CD4-positive, alpha-beta T cell treated with Interleukin-15 for 1 hour (primary cell): ENCODE measurements around the gene MT1G.
A peak's percentile ranks its signal among the peaks of the same experiment; 100 is the strongest.
"Not testable (repeated sequence)": the region's sequence is repeated elsewhere in the genome, so short reads cannot be mapped to it uniquely, and the experiment has no call there.

Experiments
- DNase-seq: peaks from one replicate; pipeline ENCODE4 v3.0.0-alpha.2; 2020

Gene MT1G

DNA sequence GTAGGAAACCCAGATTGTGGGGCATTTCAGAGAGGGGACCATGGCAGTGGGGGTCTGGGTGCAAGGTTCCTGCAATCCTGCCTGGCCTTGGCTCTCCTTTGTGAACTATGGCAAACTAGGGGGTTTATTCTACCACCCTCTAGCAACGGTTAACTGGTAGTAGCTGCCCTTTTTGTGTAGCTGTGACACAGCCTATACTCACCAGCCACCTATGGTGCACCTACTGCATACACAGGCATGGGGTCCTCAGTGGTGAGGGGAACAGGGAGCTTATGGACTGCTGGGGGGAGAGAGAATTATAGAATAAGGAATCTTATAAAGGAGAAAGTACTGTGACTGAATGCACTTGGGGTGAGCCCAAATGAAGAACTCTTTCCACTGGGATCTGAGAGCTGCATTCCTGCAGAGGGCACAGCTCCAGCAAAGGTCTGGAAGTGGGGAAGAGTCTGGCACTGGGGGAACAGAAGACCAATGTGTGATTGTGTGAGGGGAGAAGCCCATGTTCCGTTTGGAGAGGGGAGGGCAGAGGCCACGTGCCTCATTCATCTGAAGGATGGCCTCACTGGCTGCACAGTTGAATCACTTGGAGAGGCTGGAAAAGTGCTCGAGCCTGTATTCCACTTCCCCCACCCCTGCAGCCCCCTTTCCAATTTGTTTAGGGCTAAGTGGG is 16.5 kb upstream of the MT1G start:
- no peak for DNase-seq

DNA sequence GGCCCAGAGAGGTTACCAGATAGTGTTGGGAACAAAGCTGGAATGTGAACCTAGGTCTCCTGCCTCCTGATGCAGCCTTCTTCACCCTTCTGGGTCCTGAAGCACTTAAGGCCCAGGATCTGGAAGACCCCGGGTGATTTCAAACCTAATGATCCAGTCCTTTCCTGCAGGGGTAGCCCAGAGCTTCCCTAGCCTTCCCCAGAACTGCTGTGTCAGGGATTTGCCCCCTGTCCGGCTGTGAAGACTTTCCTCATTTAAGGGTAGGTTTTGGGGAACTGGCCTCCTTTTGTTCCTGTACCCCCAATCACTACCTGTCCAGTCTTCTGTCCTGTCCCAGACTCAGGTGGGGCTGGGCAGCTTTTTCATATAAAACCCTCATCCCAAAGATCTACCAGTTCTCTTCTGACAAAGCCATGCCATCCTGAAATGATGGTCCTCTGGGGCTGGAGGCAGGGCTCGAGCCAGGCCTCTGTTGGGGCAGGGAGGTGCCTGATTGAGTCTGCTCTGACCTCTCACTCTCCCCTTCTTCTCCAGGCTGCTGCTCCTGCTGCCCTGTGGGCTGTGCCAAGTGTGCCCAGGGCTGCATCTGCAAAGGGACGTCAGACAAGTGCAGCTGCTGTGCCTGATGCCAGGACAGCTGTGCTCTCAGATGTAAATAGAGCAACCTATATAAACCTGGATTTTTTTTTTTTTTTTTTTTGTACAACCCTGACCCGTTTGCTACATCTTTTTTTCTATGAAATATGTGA is 15.7 kb upstream of the MT1G start:
- no peak for DNase-seq

DNA sequence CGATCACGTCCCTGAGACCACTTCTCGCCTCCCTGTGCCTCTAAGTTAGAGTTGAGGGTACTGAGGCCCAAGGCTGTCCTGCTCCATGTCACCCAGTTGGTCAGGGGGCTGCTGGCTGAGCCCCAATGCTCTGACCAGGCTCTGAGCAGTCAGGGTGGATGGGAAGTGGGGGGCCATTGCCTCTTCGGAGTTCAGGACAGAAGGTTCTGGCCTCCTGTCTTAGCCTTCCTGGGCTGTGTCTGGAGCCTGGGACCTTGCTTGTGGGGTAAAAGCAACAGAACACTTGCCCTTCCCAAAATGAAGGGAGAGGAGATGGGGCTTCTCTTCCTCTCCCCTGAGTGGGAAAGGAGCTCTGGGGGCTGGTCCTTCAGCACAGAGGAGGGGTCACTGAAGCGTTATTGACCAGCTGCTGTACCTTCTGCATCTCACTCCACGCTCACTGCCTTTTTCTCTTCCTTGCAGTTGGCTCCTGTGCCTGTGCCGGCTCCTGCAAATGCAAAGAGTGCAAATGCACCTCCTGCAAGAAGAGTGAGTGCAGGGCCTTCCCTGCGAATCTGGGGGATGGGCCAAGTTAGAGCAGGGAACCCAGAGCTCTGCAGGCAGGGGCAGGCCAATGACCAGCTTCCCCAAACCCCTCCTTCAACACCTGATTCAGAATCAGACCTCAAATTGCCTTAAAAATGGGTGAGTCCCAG is 15.0 kb upstream of the MT1G start:
- DNase-seq: no peak

DNA sequence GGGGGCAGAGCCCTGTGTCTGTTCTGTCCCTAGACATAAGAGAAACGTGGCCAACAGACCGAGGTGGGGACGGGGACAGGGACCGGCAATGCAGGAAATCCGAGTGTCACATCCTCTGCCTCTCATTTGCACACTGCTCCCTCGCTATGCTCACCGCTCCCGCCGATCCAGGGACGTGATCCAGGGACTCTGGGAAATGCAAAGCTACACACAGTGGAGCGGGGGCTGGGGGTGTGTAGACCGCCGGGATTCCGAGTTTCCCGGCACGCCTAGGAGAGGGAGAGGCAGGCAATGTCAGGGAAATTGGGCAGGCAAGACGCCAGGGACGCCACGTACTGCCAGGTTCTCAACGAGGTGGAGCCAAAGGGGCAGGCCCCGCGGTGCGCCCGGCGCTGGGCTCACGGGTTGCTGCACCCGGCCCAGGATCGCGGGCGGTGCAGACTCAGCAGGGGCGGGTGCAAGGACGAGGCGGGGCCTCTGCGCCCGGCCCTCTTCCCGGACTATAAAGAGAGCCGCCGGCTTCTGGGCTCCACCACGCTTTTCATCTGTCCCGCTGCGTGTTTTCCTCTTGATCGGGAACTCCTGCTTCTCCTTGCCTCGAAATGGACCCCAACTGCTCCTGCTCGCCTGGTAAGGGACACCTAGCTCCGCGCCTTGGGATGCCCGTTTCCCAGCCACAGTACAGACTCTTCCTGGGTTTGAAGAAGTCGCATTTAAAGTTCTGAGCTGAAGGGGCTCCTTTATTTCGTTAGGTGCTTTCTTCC is 14.3 kb upstream of the MT1G start, which contains the start of gene MT1X:
TSS of gene MT1X (plus strand) at position 532 of the 764 bp plus-strand sequence. CDS start at position 603, 71 bp downstream.
- peak; percentile 87 for DNase-seq

DNA sequence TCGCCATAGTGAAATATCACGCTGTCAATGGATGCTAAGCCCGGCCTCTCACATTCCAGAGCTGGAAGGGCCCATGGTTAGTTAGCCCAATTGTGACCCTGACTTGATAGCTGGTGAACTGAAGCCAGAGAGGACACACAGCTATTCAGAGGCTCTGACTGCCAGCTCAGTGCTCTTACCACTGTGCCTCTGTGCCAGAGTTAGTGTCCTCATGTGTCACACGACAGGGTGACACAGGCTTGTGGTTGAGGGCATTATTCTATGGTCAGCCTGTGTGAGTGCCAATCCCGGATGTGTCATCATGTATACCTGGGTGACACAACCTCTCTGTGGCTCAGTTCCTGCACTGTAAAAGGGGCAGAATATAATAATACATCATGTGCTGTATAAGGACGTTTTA is 12.0 kb upstream of the MT1G start:
- no peak for DNase-seq

DNA sequence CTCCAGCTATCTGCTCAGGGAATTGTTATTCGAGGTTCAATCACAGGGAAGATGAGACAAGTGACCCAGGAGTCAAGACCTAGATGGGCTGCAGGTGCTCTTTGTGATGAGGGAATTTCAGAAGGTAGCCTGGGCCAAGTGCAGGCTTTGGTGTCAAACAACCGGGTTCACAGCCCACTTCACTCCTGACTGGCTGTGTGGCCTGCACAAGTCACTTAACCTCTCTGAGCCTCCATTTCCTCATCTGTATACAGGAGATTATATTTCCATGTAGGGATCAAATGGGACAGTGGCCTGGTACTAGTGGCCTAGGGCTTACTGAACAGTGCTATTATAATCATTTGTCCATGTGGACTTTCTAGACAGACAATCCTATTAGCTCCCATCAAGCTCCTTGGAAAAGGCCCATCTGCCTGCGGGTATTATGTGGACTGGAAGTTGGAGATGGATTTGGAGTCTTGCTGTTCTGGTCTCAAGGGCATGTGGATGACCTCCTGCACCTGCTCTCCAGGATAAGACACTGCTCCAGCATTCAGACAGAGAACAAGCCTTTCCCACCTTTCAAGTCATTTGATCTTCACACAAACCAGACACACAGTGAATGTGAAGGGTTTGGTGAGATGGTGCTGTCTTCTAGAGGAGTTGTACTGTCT is 11.3 kb upstream of the MT1G start:
- DNase-seq: no peak

DNA sequence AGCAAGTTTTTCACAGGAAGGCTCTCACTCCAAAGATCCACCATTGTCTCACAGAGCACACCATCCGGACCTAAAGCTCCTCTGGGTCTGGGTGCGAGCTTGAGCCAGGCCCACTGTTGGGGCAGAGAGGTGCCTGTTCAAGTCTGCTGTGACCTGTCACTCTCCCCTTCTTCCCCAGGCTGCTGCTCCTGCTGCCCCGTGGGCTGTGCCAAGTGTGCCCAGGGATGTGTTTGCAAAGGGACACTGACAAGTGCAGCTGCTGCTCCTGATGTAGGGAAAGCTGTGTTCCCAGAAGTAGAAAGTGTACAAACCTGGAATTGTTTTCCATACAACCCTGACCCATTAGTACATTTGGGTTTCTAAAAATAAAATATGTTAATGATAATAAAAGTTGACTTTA is 9.6 kb upstream of the MT1G start:
- DNase-seq: no peak

DNA sequence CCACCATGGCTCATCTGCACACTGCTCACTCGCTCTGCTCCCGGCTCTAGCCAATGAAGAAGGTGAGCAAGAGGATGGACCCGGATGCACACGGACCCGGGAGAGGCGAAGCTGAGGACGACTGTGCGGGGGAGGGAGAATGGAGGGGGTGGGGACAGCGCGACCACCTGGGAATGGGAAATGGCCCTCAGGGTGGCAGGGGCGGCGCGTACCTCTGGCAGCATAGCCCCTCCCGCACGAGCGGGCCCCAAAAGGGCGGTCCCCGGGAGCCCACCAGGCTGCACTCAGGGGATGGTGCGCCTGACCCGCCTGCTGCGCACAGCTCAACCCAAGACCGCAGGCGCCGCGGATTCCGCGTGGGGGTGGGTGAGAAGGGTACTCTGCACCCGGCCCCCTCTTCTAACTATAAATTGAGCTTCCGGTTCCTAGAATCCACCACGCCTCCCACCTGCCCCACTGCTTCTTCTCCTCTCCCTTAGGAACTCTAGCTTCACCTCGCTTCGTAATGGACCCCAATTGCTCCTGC is 7.9 kb upstream of the MT1G start:
- DNase-seq: peak; percentile 43

DNA sequence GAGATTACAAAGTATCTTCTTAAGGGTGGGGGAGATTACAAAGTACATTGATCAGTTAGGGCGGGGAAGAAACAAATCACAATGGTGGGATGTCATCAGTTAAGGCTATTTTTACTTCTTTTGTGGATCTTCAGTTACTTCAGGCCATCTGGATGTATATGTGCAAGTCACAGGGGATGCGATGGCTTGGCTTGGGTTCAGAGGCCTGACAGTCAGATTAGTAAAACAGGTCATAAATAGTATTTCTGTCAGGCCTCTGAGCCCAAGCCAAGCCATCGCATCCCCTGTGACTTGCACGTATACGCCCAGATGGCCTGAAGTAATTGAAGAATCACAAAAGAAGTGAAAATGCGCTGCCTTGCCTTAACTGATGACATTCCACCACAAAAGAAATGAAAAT is 6.7 kb upstream of the MT1G start:
- not testable (repeated sequence) for DNase-seq

DNA sequence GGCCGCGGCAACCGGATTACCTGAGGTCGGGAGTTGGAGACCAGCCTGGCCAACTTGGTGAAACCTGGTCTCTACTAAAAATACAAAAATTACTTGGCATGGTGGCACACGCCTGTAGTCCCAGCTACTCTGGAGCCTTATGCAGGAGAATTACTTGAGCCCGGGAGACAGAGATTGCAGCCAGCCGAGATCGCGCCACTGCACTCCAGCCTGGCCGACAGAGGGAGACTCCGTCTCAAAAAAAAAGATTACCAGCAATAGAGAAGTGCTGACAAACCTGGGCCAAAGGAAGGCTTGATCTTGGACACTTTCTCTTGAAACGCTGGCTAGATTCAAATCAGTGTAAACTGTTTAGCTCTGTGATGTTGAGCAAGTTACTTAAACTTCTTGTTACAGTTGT is 6.1 kb upstream of the MT1G start:
- peak; percentile 25 for DNase-seq

DNA sequence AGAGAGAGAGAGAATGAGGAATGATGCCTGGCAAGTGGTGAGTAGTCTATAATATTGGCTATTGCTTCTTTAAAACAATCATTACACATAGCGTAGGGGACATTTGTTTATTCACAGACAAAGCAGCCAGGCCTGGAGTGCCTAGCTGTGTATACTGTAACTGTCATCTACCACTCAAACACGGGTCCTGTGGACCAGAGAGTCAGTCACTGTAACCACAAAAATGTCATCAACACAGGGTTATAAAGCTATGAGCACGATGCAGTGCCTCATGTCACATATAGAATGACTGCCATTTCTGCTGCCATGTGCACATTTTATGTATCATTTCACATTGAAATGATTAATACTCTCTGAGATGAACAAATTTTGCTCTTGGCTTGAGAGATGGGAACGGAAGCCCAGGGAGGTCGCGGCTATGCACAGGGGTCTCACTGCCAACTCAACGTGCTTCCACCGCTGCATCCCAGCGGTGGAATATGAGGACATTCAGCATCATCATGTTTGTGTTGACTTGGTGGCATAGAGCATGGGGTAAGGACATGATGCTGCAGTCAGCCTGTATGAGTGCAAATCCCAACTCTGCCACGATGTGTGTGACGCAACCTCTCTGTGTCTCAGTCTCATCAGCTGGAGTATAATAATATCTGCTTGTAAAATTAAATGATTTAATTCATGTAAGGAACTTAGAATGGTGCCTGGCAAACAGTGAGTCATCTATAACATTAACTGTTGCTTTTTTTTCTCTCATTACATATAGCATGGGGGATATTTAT is 5.1 kb upstream of the MT1G start:
- DNase-seq: no peak

DNA sequence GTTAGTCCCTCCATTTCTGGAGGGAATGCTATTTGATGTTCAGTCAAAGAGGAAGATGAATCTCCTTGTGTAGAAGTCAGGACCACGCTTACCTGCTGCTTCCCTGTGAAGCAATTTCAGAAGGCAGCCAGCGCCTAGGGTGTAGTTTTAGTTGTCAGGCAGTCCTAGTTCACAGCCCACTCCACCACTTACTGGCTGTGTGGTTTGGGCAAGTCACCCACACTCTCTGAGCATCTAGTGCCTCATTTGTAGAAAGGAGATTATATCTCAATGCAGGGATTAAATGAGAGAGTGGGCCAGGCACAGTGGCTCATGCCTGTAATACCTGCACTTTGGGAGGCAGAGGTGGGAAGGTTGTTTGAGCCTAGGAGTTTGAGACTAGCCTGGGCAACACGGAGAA is 4.3 kb upstream of the MT1G start:
- DNase-seq: not testable (repeated sequence)

DNA sequence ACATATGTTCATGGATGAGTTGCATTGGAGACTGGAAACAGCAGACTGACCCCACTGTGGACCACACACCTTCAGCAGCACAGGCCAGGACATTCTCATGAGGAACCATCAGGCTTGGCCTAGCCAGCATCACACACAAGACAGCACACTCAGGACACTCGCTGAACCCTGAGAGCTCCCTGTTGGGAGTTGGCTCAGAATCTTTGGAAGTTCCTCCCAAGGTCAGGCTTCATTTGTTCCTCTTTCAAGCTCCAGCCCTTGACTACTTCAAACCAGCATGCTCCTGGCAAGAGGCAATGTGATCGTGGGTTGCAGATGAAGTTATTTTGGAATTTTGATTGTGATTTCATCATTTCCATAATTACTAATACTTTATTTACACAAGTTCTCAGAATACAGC is 3.8 kb upstream of the MT1G start:
- not testable (repeated sequence) for DNase-seq

DNA sequence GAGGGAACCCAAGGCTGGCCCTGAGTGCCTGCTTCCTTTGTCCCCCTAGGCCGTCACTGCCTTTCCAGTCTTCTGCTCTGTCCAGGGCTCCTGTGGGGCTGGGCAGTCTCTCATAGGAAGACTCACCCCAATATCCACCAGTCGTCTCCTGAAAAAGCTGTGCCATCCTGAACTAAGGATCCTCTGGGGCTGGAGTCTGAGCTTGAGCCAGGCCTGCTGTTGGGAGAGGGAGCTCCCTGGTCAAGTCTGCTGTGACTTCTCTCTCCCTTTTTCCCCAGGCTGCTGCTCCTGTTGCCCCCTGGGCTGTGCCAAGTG is 2.7 kb upstream of the MT1G start:
- DNase-seq: no peak

DNA sequence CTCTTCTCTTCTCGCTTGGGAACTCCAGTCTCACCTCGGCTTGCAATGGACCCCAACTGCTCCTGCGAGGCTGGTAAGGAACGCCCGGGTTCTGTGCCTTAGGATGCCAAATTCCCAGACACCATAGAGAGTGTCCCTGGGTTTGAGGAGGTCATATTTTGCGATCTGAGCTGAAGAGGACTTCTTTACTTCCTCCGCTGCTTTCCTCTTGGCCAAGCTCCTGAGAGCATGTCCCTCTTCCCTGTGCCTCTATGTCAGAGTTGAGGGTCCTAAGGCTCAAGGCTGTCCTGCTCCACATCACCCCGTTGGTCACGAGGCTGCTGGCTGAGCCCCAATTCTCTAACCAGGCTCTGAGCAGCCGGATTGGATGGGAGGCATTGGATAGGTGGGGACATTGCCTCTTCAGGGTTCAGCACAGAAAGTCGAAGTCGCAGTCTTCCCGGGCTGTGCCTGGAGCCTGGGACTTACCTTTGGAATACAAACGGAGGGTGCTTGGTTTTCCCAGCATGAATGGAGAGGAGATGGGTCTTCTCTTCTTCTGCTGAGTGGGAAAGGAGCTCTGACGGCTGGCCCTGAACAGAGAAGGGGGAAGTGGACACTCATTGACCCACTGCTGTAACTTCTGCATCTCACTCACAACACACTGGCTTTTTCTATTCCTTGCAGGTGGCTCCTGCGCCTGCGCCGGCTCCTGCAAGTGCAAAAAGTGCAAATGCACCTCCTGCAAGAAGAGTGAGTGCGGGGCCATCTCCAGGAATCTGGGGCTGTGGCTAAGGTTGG is 2.2 kb upstream of the MT1G start:
- no peak for DNase-seq

DNA sequence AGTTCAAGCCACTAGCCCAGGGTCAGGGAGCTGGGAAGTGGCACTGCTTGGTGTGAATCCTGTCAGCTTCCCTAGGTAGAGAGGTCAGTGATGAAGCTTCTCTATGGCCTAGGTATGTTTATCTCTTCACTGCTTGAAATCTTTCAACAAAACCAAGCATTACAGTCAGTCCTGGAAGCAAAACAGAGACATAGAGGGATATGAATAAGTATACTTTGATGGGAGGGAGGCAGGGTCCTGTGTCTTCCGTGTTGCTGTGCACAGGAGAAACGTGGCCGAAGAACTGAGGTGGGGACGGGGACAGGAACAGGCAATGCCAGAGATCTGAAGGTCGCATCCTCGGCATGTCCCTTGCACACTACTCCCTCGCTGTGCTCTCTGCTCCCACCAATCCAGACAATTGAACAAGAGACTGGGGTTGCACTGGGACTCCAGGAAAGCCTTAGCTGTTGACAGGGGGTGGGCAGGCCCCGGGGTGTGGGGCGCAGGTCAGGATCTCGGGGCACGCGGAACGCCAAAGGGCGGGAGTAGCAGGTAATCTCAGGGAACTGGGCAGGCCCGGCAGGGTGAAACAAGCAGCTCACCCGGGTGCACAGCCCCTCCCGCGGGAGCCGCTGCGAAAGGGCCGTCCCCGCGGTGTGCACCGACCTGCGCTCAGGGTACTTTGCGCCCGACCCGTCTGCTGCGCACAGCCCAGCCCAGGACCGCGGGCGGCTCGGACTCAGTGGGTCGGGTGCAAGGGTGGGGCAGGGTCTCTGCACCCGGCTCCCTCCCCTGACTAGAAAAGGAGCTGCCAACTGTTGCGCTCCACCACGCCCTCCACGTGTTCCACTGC is 1.4 kb upstream of the MT1G start, which contains the start of gene MT1H:
TSS of gene MT1H (plus strand) at position 810 of the 835 bp plus-strand sequence. CDS start 71 bp downstream, outside the sequence.
- DNase-seq: no peak

DNA sequence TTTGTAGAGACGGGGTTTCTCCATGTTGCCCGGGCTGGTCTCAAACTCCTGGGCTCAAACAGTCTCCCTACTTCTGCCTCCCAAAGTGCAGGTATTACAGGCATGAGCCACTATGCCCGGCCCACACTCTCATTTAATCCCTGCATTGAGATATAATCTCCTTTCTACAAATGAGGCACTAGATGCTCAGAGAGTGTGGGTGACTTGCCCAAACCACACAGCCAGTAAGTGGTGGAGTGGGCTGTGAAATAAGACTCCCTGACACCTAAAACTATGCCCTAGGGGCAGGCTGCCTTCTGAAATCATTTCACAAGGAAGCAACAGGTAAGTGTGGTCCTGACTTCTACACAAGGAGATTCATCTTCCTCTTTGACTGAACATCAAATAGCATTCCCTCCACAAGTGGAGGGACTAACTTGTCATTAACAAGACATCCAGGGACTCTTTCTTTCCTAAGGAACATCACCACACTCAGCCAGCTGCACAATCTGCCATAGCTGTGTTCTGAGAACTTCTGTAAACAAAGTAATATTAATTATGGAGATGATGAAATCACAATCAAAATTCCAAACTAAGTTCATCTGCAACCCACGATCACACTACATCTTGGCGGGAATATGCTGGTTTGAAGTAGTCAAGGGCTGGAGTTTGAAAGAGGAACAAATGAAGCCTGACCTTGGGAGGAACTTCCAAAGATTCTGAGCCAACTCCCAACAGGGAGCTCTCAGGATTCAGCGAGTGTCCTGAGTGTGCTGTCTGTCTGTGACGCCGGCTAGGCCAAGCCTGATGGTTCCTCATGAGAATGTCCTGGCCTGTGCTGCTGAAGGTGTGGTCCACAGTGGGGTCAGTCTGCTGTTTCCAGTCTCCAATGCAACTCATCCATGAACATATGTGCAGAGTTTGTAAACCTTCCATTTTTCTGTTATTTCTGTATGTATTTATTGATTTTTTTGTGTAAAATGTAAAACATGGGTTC is 2.3 kb downstream of the MT1G start:
- not testable (repeated sequence) for DNase-seq

DNA sequence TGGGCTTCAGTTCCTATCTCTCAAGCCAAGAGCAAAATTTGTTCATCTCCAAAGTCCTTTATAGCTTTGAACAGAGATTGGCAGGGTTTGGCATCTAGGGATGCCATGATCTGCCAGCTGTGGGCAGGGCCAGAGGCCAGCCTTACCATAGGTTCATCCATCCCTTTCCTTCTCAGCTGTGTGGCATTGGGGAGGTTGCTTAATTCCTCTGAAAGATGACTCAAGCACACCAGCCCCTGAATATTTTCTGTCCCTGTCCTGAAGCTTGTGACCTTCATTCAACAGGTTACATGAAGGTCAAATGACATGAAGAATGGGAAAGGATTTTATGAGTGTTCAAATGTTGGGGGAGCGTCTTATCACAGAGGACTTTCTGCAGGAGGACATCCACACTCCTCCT is 3.4 kb downstream of the MT1G start:
- no peak for DNase-seq
